ENCODE data around the gene SUOX.

- TF ChIP-seq POLR2A (IDR thresholded peaks at IDR 0.05; ENCODE audit: low read length) (no peak), GATA1 (IDR thresholded peaks at IDR 0.05; ENCODE audit: low read depth, low read length) (no peak)
These were observed 6.0 kb upstream of the SUOX start for GRCh38 chr12:55991110-55991509.

All from erythroblast (primary cell).